Measurements from ENCODE around the gene MOB3C. TPM values are rescaled to one million over a fixed set of nuclear protein-coding genes. Genes with fewer than 3 reads are reported as not detected.

The MOB3C gene
- total RNA-seq, 4 donors from 2014 or later: 24.7 to 30.0 (median 28.9) TPM

- ATAC-seq (ENCODE audit: low FRiP score) (no peak), DNase-seq (ENCODE audit: low spot score) (no peak)
- TF ChIP-seq, protein P1, sequence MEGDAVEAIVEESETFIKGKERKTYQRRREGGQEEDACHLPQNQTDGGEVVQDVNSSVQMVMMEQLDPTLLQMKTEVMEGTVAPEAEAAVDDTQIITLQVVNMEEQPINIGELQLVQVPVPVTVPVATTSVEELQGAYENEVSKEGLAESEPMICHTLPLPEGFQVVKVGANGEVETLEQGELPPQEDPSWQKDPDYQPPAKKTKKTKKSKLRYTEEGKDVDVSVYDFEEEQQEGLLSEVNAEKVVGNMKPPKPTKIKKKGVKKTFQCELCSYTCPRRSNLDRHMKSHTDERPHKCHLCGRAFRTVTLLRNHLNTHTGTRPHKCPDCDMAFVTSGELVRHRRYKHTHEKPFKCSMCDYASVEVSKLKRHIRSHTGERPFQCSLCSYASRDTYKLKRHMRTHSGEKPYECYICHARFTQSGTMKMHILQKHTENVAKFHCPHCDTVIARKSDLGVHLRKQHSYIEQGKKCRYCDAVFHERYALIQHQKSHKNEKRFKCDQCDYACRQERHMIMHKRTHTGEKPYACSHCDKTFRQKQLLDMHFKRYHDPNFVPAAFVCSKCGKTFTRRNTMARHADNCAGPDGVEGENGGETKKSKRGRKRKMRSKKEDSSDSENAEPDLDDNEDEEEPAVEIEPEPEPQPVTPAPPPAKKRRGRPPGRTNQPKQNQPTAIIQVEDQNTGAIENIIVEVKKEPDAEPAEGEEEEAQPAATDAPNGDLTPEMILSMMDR (IDR thresholded peaks at IDR 0.05): no peak
These were observed 20.6 kb downstream of the MOB3C start for GRCh38 chr1:46596036-46596435.

GRCh38 chr1:46595127-46595526 is 21.5 kb downstream of the MOB3C start:
- DNase-seq (ENCODE audit: low spot score) (no peak), ATAC-seq (ENCODE audit: low FRiP score) (no peak)
- TF ChIP-seq, protein P1 (IDR thresholded peaks at IDR 0.05): no peak

GRCh38 chr1:46594063-46594462 is 22.5 kb downstream of the MOB3C start:
- no peak for DNase-seq (ENCODE audit: low spot score)
- no peak for ATAC-seq (ENCODE audit: low FRiP score)
- TF ChIP-seq, protein P1 (IDR thresholded peaks at IDR 0.05): no peak

DNA sequence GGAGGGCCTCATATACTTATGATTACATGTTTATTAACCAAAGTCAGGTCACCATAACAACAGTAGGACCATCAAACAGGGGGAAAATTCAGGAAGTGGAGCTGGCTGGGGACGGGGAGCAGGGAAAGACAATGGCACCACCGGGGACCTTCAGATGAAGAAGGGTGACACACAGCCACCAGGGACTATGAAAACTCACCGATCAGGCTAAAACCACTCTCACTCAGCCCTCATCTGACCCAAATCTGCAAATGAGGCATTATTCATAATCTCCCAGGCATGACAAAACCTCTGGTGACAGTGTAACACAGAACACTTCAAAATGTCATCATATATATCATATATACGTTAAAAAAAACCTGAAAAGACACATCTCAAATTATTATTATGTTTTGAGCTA is 23.8 kb downstream of the MOB3C start:
- no peak for DNase-seq (ENCODE audit: low spot score)

DNA sequence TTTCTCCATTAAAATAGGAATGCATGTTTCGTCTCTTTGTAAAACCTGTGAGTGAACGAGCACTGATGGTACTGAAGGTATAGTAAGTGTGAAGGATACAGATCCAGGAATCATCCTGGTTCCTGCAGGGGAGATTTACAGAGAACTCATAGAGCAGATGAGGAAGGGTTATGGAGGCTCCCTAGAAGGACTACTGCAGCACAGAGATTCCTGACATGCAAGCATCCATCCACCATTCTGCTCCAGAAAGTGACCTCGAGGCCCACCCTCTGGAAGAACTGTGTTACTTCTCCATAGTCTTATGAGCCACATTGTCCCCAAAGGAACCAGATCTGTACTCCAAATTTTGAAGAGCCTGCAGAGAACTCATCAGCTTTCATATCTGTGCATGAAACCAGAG is 27.1 kb downstream of the MOB3C start:
- DNase-seq (ENCODE audit: low spot score): no peak
- TF ChIP-seq, protein P1 (IDR thresholded peaks at IDR 0.05): no peak
- no peak for ATAC-seq (ENCODE audit: low FRiP score)

More for the DNA sequence above, 23.8 kb downstream of the MOB3C start:
- TF ChIP-seq, protein P1 (IDR thresholded peaks at IDR 0.05): no peak
- no peak for ATAC-seq (ENCODE audit: low FRiP score)

DNA sequence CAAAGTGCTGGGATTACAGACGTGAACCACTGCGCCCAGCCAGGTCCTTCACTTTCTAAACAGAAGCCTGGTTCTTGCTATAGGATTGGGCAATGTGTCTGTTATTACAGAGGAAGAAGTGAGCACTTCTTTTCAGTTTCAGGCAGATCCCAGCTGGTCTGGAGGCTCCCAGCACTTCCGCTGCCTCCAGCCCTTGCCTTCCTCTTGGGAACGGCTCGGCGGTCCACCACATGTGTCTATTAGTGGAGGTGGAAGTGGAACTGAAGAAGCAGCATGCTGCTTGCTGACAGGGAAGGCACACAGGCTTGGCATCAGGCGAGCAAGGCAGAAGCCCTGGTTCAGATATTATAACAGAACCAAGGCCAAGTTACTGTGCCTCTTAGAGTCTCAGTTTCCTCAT is 29.5 kb downstream of the MOB3C start:
- DNase-seq (ENCODE audit: low spot score) (no peak), ATAC-seq (ENCODE audit: low FRiP score) (no peak)
- TF ChIP-seq, protein P1 (IDR thresholded peaks at IDR 0.05): no peak

- DNase-seq (ENCODE audit: low spot score) (no peak), ATAC-seq (ENCODE audit: low FRiP score) (no peak)
- TF ChIP-seq, protein P1 (IDR thresholded peaks at IDR 0.05): no peak
These were observed 31.2 kb downstream of the MOB3C start for GRCh38 chr1:46585312-46585938.
